ENCODE data around the gene SUDS3.
"Not testable (repeated sequence)": the region's sequence is repeated elsewhere in the genome, so short reads cannot be mapped to it uniquely, and the experiment has no call there.

Gene SUDS3

GRCh38 chr12:118391836-118392235 lies 15.5 kb downstream of the SUDS3 start:
- no peak for TF ChIP-seq CTCF (IDR thresholded peaks at IDR 0.05; ENCODE audit: low read depth, low read length, missing control alignments)
- H3K4me3 ChIP-seq (ENCODE audit: low read depth, low read length), result no peak overlapping the region
- no peak for DNase-seq (ENCODE audit: low read depth)

- DNase-seq (ENCODE audit: low read depth), result no peak
- no peak overlapping the region for H3K4me3 ChIP-seq (ENCODE audit: low read depth, low read length)
- TF ChIP-seq CTCF (IDR thresholded peaks at IDR 0.05; ENCODE audit: low read depth, low read length, missing control alignments), result no peak
These were observed 21.5 kb downstream of the SUDS3 start for GRCh38 chr12:118397708-118398440.

- no peak overlapping the region for H3K4me3 ChIP-seq (ENCODE audit: low read depth, low read length)
- no peak for TF ChIP-seq CTCF (IDR thresholded peaks at IDR 0.05; ENCODE audit: low read depth, low read length, missing control alignments)
- DNase-seq (ENCODE audit: low read depth), result no peak
These were observed 22.2 kb downstream of the SUDS3 start for GRCh38 chr12:118398524-118398923.

GRCh38 chr12:118398940-118399339 lies 22.6 kb downstream of the SUDS3 start:
- DNase-seq (ENCODE audit: low read depth), result no peak
- H3K4me3 ChIP-seq (ENCODE audit: low read depth, low read length), result no peak overlapping the region
- no peak for TF ChIP-seq CTCF (IDR thresholded peaks at IDR 0.05; ENCODE audit: low read depth, low read length, missing control alignments)

GRCh38 chr12:118402251-118402650 lies 25.9 kb downstream of the SUDS3 start:
- no peak for DNase-seq (ENCODE audit: low read depth)
- no peak overlapping the region for H3K4me3 ChIP-seq (ENCODE audit: low read depth, low read length)
- TF ChIP-seq CTCF (IDR thresholded peaks at IDR 0.05; ENCODE audit: low read depth, low read length, missing control alignments), result no peak

- no peak overlapping the region for H3K4me3 ChIP-seq (ENCODE audit: low read depth, low read length)
- TF ChIP-seq CTCF (IDR thresholded peaks at IDR 0.05; ENCODE audit: low read depth, low read length, missing control alignments), result peak; percentile 65
- no peak for DNase-seq (ENCODE audit: low read depth)
These were observed 28.6 kb downstream of the SUDS3 start for GRCh38 chr12:118404876-118405521.

- H3K4me3 ChIP-seq (ENCODE audit: low read depth, low read length); DNase-seq (ENCODE audit: low read depth): not testable (repeated sequence)
These were observed 31.9 kb downstream of the SUDS3 start for GRCh38 chr12:118408241-118408640.

All from GM12864 (cell line).